Activated naive CD8-positive, alpha-beta T cell treated with anti-CD3 and anti-CD28 coated beads, Interleukin-2, amount 50 U/mL, for 16 hours (primary cell): Measurements from ENCODE around the gene GPR3.

ENCODE experiments used
- DNase-seq: peaks from one replicate; pipeline ENCODE4 v3.0.0-alpha.2; 2020; ENCODE audit warnings: low read depth, low spot score

GPR3 gene

GRCh38 chr1:27392096-27392777, at the start of gene GPR3:
Gene GPR3, plus strand, starts transcription at chr1:27392622. Its CDS starts 1,177 bp downstream, at chr1:27393799.
- DNase-seq: peak; percentile 83

DNA sequence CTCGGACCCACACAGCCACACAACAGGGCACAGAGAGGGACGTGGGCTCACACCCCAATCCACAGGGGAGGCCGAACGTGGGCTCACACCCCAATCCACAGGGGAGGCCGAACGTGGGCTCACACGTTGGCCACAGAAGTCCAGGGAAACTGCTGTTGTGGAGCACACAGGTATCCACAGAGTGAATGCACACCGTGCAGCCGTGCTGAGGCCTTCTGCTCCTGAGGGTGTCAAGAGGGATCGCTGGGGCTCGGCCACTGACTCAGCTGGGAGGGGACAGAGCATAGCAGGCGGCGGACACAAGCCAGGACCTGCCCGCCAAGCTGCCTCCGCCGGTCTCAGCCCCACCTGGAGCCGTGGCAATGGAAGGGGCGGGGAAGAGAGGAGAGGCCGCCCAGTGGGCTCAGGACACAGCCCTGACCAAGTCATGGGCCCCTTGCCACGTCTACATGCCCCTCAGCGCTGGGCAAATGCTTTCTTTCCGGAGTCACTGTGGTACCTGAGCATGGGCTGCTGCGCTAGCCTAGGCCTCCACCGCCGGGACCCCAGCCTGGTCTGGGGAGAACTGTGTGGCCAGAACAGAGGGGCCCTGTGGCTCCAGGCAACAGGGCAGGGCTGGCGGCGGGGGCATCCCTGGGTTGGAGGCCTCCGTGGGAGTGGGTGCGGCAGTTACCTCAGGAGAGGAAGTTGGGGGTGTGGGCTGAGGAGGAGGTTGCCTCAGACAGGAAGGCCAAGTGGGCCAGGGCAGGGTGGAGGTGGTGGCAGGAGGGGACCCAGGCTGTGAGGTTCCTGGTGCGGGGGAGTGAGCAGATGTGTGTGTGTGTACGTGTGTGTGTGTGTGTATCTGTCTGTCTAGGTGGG, 49.4 kb upstream of the GPR3 start:
- DNase-seq: peak; percentile 34

- no peak for DNase-seq
These were observed 48.8 kb upstream of the GPR3 start for GRCh38 chr1:27343639-27344025.

DNA sequence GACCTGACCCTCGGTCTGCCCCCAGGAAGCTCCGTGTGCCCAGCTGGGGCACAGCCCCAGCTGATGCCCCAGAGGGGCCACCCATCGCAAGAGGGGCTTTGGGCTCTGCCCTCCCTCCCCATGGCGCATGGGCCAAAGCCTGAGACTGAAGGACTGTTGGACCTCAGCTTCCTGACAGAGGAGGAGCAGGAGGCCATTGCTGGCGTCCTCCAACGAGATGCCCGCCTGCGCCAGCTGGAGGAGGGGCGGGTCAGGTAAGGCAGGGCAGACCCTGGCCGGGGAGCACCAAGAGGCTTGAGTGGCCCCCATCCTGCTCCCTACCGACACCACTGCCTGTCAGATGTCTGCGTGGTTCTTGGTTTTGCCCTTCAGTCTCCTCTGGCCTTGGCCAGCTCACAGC, 47.1 kb upstream of the GPR3 start:
- DNase-seq: no peak

DNA sequence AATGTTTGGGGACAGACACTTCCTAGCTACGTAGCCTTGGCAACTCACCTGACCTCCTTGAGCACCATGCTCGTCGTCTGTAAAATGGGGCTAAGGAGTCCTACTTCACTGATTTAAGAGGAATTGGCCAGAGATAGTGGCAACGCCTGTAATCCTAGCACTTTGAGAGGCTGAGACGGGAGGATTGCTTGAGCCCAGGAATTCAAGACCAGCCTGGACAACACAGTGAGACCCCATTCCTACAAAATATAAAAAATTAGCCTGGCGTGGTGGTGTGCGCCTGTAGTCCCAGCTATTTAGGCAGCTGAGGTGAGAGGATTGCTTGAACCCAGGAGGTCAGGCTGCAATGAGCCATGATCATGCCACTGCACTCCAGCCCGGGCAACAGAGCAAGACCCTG, 46.1 kb upstream of the GPR3 start:
- no peak for DNase-seq

GRCh38 chr1:27346991-27347624, 45.3 kb upstream of the GPR3 start:
- DNase-seq: no peak

DNA sequence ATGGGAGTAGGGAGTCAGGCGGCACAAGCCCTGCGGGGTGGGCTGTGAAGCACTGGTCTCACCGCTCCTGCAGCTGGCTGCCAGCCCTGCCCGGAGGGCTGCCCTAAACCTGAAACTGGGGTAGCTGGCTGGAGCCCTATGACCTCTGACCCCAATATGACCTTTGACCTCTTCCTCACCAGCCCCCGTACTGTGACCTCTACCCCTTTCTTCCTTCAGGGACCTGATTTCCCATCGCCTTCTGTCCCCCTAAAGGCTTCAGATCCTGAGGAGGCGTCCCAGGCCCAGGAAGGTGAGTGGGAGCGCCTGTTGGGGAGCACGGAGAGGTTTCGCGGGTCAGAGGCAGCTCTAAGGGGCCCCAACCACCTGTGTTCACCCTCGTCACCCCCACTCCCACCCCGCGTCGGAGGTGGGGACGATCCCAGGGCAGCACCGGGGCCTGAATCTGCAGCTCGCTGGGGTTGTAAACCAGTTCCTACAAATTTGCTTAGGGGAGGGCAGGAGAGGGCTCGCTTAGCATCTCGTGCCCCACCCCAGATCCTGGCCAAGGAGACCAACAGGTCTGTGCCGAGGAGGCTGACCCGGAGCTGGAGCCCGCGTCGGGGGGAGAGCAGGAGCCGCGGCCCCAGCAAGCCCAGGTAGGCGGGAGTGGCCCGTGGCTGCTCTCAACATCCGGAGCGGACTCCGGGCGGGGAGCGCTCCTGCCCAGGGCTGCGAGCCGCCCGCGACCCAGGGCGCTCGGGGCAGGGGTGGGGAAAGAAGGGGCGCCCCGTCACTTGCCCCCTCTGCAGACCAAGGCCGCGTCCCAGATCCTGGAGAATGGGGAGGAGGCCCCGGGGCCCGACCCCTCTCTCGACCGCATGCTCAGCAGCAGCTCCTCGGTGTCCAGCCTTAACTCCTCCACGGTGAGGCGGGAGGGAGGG, 43.3 kb upstream of the GPR3 start:
- no peak for DNase-seq

- DNase-seq: no peak
These were observed 42.4 kb upstream of the GPR3 start for GRCh38 chr1:27349784-27350662.

DNA sequence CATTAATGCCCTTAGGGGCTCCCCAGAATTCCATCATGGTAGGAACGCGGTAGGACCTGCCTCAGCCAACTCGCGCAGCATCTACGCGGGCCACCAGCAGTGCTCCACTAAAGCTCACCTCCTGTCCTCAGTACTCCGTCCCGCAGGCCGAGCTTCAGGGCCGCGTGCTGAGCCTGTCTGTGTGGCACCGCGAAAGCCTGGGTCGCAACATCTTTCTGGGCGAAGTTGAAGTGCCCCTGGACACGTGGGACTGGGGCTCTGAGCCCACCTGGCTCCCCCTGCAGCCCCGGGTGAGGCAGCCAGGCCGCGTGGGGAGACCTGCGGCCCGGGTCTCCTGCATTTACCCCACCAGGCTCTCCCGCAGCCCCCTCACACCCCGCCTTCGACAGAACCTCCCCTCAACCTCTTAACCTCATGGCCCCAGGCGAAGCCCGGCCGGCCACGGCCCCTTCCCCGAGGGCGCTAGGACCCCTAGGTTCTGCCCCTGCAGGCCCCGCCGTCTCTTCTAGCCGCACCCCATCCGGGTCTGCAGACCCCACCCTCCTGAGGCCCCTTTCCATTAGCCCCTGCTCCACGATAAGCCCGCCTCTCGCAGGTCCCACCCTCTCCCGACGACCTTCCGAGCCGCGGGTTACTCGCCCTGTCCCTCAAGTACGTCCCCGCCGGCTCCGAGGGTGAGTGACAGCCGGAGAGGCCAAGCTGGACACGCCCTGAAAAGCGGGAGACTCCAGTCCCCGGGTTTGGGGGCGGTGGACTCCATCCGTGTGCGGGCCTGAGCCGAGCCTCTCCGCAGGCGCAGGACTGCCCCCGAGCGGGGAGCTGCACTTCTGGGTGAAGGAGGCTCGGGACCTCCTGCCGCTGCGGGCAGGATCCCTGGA, 41.5 kb upstream of the GPR3 start:
- DNase-seq: no peak

DNA sequence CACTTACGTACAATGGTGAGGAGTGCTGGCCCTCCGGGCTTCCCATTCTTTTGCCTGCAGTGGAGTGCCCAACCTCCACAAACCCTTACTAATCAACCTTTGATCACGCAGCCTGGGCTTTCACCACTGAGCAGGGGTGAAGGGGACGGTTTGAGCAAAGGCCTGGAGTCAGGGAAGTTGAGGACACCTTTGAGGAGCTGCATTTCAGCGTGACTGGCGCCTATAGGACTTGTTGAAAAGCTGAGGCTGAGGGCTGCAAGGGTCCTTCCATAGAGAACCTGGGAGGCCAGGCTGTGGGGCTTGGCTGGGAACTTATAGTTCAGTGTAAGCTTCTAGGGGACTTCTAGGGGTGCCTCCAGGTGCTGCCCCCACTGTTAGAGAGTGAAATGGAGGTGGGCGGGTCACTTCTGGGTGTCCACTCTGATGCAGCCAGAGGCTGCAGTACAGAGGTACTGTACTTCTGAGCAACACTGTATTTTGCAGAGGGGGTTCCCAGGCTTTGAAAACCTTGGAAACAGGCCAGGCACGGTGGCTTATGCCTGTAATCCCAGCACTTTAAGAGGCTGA, 40.8 kb upstream of the GPR3 start:
- no peak for DNase-seq

DNA sequence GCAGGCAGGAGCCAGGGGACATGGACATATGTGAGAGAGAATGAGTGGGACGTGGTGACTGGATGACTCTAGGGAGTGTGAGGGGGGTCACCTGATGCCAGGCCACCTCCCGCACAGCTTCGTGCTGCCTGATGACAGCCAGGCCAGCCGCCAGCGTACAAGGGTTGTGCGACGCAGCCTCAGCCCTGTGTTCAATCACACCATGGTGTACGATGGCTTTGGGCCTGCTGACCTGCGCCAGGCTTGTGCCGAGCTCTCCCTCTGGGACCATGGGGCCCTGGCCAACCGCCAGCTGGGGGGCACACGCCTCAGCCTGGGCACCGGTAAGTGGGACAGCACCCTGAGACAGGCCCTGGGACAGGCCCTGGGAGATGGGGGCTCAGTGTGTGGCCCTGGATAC, 39.3 kb upstream of the GPR3 start:
- no peak for DNase-seq

- DNase-seq: no peak
These were observed 38.8 kb upstream of the GPR3 start for GRCh38 chr1:27353629-27354028.

DNA sequence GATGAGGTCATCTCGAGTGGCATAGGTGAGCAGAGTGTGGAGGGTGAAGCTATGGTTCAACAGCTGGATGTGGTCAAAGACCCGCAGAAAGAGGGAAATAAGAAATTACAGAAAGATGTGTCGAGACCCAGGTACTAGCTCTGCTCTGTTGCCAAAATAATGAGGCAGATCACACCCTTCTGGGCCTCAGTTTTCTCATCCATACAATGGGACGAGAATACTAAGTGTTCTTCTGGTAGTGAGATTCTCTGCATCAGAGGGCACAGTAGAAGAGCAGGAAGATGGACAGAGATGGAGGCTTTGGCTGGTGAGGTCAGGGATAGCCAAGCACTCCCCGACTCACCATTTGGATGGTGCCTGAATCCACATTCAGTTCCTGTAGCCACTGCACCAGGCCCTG, 36.7 kb upstream of the GPR3 start:
- no peak for DNase-seq

DNA sequence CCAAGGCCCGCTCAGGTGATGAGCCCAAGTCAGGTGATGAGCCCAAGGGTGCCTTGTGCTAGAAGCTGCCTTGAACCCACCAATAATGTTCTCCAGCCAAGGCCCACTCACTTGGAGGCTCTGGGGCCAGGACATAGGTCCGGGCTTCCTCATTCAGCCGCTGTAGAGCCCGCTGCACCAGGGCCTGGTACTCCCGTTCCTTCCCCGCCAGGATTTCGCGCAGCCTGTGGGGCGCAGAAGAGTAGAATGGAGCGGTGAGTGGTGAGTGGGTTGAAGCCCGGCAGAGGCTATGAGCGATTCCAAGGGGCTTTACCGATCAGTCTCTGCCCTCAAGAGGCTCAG, 36.2 kb upstream of the GPR3 start:
- DNase-seq: no peak

GRCh38 chr1:27356619-27357280, 35.7 kb upstream of the GPR3 start:
- DNase-seq: no peak

DNA sequence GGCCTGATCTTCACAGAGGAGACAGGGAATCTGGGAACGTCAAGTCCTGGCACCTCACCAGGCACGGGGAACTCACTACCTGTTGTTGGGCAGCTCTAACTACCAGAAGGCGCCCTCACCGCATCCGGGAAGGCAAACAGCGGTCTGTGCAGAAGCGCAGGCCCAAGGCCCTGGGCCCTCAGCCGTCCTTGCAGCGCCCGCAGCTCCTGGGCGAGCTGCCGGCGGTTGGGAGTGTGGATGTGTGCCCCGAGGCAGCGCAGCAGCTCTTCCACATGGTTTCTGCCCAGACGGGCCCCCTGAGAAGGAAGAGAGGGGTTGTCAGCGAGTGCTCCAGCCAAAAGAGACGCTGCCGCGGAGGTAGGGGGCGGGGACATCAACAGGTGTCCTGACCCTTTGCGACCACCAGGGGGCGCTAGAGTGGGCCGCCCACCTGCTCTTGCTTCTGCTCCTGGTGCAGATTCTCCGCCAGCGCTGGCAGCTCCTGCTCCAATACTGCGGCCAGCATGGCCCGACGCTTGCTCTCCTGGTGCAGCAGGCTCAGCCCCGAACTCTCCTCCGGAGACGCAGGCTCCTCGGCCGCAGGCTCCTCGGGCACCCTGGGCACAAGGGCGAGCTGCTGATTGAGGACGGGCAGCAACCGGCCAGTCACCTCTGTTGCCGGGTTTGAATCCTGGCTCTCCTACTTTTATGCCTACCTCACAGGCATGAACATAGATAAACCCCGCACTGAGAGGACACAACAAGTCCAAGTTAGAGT, 35.0 kb upstream of the GPR3 start:
- peak; percentile 46 for DNase-seq

GRCh38 chr1:27358038-27358927, 34.1 kb upstream of the GPR3 start:
- no peak for DNase-seq
